HUES48 (cell line): ENCODE data around the gene ZNF117.
"Not testable (repeated sequence)": the region's sequence is repeated elsewhere in the genome, so short reads cannot be mapped to it uniquely, and the experiment has no call there.

Source experiments
- H3K27ac ChIP-seq: one replicate; pipeline ENCODE4 v1.7.0; 2013; ENCODE audit warnings: low read depth, low read length, inconsistent platforms
- H3K27me3 ChIP-seq: 2 replicates; pipeline ENCODE4 v1.6.1; 2013; ENCODE audit warnings: mild to moderate bottlenecking, low read length; ENCODE audit not compliant: control insufficient read depth, insufficient read depth
- H3K36me3 ChIP-seq: 2 replicates; pipeline ENCODE4 v1.6.1; 2013; ENCODE audit warnings: low read length; ENCODE audit not compliant: control insufficient read depth, insufficient read depth
- H3K4me1 ChIP-seq: 2 replicates; pipeline ENCODE4 v1.6.1; 2013; ENCODE audit warnings: mild to moderate bottlenecking, low read length; ENCODE audit not compliant: control insufficient read depth, insufficient read depth
- H3K4me3 ChIP-seq: 2 replicates; pipeline ENCODE4 v1.5.1; 2013; ENCODE audit warnings: mild to moderate bottlenecking, low read depth, low read length
- H3K9ac ChIP-seq: 2 replicates; pipeline ENCODE4 v1.6.1; 2013; ENCODE audit warnings: mild to moderate bottlenecking, low read depth, low read length, moderate library complexity
- H3K9me3 ChIP-seq: 2 replicates; pipeline ENCODE4 v1.6.1; 2013; ENCODE audit warnings: low read length; ENCODE audit not compliant: control insufficient read depth, insufficient read depth

Gene ZNF117

DNA sequence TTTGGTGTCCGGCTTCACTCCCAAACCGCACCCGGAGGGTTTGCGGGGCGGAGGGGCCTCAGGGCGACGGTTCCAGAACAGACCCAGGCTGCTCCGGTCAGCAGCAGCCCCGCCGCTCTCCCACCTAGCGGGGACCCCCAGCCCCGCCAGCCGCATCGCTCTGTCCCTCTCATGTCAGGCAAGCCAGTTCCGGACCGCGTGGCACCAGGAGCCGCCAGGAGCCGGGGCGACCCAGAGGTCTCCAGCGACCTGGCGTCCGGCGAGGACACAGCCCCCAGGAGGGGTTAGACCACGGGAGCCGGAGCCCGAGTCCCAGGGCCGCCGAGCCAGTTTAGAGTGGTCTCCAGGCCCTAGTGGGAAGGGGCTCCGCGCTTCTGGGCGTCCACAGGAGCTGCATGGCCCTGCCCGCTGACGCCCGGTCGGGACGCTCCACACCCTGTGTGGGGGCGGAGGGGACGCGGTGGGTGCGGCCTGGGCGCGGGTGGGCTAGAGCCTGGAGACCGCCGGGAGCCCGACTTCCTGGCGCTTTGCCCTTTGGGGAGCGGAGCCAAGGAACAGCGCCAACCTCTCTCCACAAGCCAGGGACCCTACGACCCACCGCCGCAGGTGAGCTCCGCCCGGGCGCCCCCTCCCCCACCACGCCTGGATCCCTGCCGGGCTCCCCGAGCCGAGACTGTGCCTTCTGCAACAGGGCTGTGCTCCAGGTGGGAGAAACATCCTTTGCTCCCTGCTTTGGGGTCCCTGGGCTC is 43.4 kb downstream of the ZNF117 start:
- Histone ChIP-seq H3K9me3 (no peaks in the 10 kb centered on the region), H3K36me3 (no peaks in the 10 kb centered on the region), H3K4me3 (peak overlapping the region; percentile 75), H3K4me1 (peaks cover 4% of the 10 kb centered on the region; the same call in 1 of the 2 replicates), H3K27me3 (peaks cover 31% of the 10 kb centered on the region), H3K27ac (no peak overlapping the region), H3K9ac (peak overlapping the region; percentile 45; the same call in 1 of the 2 replicates)

DNA sequence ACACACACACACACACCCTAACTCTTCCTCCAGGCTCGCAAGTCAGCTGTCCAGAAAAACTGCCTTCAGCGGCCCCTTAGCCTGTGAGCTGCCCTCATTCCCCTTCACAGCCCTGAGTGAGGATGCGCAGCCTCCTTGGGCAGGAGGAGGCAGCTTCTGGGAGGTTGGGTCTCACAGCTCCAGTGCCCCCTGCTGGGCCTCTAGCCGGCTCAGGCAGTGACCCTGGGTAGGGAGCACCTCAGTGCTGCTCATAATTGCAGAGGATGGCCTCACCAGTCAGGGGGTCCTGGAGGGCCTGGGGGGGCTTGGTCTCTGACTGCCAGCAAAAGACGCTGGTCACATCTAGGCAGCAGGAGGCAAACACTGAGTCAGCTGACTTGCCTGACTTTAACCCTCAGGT is 44.1 kb downstream of the ZNF117 start:
- Histone ChIP-seq H3K9ac (no peak overlapping the region), H3K27me3 (peaks cover 31% of the 10 kb centered on the region), H3K4me1 (peaks cover 4% of the 10 kb centered on the region; the same call in 1 of the 2 replicates), H3K36me3 (no peaks in the 10 kb centered on the region), H3K27ac (no peak overlapping the region), H3K4me3 (peak overlapping the region; percentile 75), H3K9me3 (no peaks in the 10 kb centered on the region)

DNA sequence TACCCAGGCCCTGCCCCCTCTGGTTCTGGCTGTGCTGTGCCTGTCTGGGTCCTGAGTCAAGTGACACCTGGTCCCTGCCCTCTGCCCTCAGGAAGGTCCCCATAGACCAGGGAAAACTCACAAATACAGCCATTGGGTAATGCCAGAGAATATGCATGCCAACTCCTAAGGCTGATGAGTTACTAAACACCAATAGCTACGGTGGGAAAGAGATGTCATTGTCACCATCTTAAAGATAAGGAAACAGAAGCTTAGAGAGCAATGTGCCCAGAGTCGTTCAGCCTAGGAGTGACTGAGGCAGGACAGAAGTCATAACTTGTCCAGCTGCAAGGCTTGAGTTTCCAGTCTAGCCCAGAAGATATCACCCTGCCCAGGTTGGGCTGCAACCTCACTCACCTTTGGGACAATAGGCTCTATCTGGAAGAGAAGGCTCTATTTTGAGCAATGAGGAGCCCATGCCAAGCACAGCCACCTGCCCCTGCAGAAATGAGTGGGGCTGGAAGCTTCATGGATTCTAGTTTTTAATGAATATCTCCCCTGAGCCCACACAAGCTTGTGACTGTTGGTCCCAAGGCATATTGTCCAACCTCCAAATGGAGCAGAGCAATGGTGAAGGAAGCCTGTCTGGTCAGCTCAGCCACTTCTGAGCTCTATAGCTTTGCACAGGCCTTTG is 45.2 kb downstream of the ZNF117 start:
- H3K4me1 ChIP-seq: peaks cover 4% of the 10 kb centered on the region; the same call in 1 of the 2 replicates
- H3K9me3 ChIP-seq: no peaks in the 10 kb centered on the region
- H3K36me3 ChIP-seq: no peaks in the 10 kb centered on the region
- H3K4me3 ChIP-seq: no peak overlapping the region
- H3K27ac ChIP-seq: no peak overlapping the region
- H3K27me3 ChIP-seq: peaks cover 31% of the 10 kb centered on the region
- H3K9ac ChIP-seq: no peak overlapping the region

DNA sequence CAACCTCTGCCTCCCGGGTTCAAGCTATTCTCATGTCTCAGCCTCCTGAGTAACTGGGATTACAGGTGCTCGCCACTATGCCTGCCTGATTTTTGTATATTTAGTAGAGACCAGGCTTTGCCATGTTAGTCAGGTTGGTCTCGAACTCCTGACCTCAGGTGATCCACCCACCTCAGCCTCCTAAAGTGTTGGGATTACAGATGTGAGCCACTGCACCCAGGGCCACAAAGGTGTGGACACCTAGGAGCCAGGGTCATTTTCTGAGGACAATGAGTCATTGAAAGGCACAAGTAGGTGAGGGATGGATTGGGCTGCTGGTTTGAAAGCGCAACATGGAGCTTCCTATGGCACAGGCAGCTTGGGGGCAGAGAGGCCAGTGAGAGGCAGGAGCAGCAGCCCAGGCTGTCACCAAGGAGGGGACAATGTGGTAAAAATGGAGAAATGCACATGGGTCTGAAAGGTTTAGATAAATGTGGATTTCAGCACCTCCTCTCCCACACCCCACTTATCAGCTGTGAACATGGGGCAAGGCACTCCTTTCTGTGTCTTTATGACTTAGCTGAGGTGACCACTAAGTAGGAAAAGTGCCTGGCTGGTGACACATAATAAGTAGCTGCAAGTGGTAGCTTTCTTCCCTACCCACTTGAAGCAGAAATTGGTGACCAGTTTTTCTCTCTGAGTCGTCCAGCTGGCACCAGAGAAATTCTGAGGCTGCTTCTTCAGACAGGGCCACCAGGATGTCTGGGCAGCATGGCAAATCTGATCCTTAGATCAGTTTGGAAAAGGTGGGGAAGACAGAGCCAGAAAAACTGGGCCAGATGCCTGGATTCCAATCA is 46.0 kb downstream of the ZNF117 start:
- H3K27ac ChIP-seq, H3K36me3 ChIP-seq, H3K9me3 ChIP-seq, H3K4me3 ChIP-seq, H3K9ac ChIP-seq, H3K4me1 ChIP-seq: not testable (repeated sequence)
- H3K27me3 ChIP-seq: peaks cover 31% of the 10 kb centered on the region

DNA sequence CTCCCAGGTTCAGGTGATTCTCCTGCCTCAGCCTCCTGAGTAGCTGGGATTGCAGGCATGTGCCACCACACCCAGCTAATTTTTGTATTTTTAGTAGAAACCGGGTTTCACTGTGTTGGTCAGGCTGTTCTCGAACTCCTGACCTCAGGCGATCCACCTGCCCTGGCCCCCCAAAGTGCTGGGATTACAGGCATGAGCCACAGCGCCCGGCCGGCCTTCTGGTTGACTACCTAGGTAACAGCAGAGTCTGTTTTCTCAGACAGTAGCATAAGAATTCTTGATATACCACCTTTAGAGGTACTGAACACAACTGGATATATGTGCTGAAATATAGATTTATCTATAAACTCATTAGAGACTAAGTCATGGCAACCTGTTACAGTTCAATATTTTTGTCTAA is 50.8 kb downstream of the ZNF117 start:
- not testable (repeated sequence) for H3K4me3 ChIP-seq, H3K9ac ChIP-seq, H3K36me3 ChIP-seq, H3K9me3 ChIP-seq, H3K4me1 ChIP-seq, H3K27ac ChIP-seq, H3K27me3 ChIP-seq

DNA sequence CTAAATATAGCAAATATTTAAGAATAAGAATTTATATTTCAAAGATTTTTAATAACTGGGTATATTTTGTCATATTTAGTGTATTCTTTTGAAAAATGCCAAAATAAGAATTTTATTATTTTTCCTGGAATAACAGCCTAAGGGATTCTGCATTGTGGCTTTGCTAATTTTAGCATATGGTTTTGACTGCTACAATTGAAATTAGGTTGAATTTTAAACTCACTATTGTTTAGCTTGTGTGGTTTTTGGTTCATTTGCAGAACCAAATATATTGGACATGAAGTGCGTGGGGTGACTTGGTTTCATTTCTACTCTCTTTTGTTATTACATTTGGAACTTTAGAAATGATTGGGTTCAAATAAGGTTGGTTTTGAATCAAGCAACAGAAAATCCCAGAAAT is 52.3 kb downstream of the ZNF117 start:
- Histone ChIP-seq H3K4me3 (no peak overlapping the region), H3K9ac (no peak overlapping the region), H3K27ac (no peak overlapping the region), H3K36me3 (no peaks in the 10 kb centered on the region), H3K27me3 (no peaks in the 10 kb centered on the region), H3K9me3 (peaks cover 4% of the 10 kb centered on the region; the same call in 1 of the 2 replicates), H3K4me1 (0 out of 2 replicates have a peak, but pooled peaks cover 4% of the 10 kb centered on the region)

DNA sequence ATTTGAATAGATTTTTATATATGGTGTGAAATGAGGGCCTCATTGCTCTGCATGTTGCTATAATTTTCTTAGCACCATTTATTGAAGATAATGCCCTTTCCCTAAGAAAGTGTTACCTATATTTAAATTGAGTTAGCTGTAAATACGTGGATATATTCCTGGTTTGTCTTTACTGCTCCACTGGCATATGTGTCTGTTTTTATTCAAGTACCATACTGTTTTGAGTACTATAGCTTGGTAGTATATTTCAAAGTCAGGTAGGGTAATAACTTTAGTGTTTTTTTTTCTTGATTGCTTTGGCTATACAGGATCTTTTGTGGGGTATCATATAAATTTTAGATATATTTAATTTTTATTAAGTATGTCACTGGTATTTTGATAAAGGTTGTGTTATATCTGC is 56.4 kb downstream of the ZNF117 start:
- no peak overlapping the region for H3K9ac ChIP-seq
- H3K4me3 ChIP-seq: no peak overlapping the region
- H3K36me3 ChIP-seq: peaks cover 1% of the 10 kb centered on the region
- no peaks in the 10 kb centered on the region for H3K27me3 ChIP-seq
- H3K9me3 ChIP-seq: peaks cover 9% of the 10 kb centered on the region
- 0 out of 2 replicates have a peak, but pooled peaks cover 4% of the 10 kb centered on the region for H3K4me1 ChIP-seq
- no peak overlapping the region for H3K27ac ChIP-seq

DNA sequence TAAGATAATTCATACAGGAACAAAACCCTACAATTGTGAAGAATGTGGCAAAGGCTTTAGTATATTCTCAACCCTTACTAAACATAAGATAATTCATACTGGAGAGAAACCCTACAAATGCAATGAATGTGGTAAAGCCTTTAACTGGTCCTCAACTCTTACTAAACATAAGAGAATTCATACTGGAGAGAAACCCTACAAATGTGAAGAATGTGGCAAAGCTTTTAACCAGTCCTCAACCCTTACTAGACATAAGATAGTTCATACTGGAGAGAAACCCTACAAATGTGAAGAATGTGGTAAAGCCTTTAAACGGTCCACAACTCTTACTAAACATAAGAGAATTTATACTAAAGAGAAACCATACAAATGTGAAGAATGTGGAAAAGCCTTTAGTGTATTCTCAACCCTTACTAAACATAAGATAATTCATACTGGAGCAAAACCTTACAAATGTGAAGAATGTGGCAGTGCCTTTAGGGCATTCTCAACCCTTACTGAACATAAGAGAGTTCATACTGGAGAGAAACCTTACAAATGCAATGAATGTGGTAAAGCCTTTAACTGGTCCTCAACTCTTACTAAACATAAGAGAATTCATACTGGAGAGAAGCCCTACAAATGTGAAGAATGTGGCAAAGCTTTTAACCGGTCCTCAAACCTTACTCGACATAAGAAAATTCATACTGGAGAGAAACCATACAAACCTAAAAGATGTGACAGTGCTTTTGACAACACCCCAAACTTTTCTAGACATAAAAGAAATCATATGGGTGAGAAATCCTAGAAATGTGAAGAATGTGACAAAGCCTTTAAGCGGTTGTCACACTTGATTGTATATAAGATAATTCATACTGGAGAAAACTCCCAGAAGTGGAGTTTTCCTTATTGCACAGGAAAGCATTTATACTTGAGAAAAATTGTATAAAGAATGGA is 62.3 kb downstream of the ZNF117 start:
- H3K4me1 ChIP-seq, H3K27me3 ChIP-seq, H3K4me3 ChIP-seq, H3K9ac ChIP-seq, H3K27ac ChIP-seq: not testable (repeated sequence)
- Histone ChIP-seq H3K36me3 (peaks cover 59% of the 10 kb centered on the region), H3K9me3 (peaks cover 53% of the 10 kb centered on the region)
